Adrenal gland (tissue), 5 donors: ENCODE results near the gene BTNL3.
A peak's percentile ranks its signal among the peaks of the same experiment; 100 is the strongest.

Source experiments
- POLR2A ChIP-seq, 2 donors: fragments of 450-650 bp; IDR thresholded peaks; one replicate each; pipeline ENCODE4 v1.6.1; 2017; ENCODE audit warnings: antibody characterized with exemption in 2 of 2, mild to moderate bottlenecking in 2 of 2, moderate library complexity in 1 of 2
- TF ChIP-seq, protein P1 (sequence below), 6 experiments: fragments of 450-650 bp in 4 of 6; fragments of 200-600 bp in 2 of 6; sonication (generic) in 1 of 6; IDR thresholded peaks; 1 replicate in 5 of 6; 2 replicates in 1 of 6; pipeline versions ENCODE4 v1.5.1 to v1.8.0; 2016 to 2021; ENCODE audit warnings: antibody characterized with exemption in 6 of 6, mild to moderate bottlenecking in 2 of 6, moderate library complexity in 1 of 6
- donor health status: DM: no; HTN: no; CAD: no.

GRCh38 chr5:181043285-181044092, 54.8 kb downstream of the BTNL3 start:
- TF ChIP-seq, protein P1, sequence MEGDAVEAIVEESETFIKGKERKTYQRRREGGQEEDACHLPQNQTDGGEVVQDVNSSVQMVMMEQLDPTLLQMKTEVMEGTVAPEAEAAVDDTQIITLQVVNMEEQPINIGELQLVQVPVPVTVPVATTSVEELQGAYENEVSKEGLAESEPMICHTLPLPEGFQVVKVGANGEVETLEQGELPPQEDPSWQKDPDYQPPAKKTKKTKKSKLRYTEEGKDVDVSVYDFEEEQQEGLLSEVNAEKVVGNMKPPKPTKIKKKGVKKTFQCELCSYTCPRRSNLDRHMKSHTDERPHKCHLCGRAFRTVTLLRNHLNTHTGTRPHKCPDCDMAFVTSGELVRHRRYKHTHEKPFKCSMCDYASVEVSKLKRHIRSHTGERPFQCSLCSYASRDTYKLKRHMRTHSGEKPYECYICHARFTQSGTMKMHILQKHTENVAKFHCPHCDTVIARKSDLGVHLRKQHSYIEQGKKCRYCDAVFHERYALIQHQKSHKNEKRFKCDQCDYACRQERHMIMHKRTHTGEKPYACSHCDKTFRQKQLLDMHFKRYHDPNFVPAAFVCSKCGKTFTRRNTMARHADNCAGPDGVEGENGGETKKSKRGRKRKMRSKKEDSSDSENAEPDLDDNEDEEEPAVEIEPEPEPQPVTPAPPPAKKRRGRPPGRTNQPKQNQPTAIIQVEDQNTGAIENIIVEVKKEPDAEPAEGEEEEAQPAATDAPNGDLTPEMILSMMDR (IDR thresholded peaks at IDR 0.05): peak in 2 of 6 experiments; percentile 10 to 15
- no peak for TF ChIP-seq POLR2A (IDR thresholded peaks at IDR 0.05)
